GM12872 (cell line): Measurements from ENCODE around the gene ATP9A.

Experiments
- CTCF ChIP-seq: IDR thresholded peaks from 3 replicates; pipeline ENCODE4 v1.5.1; 2011; ENCODE audit warnings: low read depth, mild to moderate bottlenecking, low read length, moderate library complexity; ENCODE audit not compliant: insufficient read depth

ATP9A gene

GRCh38 chr20:51732096-51732791 is 35.9 kb downstream of the ATP9A start:
- no peak for TF ChIP-seq CTCF

GRCh38 chr20:51731731-51732095 is 36.5 kb downstream of the ATP9A start:
- TF ChIP-seq CTCF: no peak

GRCh38 chr20:51729771-51730170 is 38.4 kb downstream of the ATP9A start:
- TF ChIP-seq CTCF: no peak

GRCh38 chr20:51728737-51729136 is 39.5 kb downstream of the ATP9A start:
- no peak for TF ChIP-seq CTCF

- TF ChIP-seq CTCF: no peak
Observed at GRCh38 chr20:51727872-51728271, 40.3 kb downstream of the ATP9A start.

- no peak for TF ChIP-seq CTCF
Observed at GRCh38 chr20:51725584-51726176, 42.5 kb downstream of the ATP9A start.

- TF ChIP-seq CTCF: no peak
Observed at GRCh38 chr20:51720854-51721253, 47.3 kb downstream of the ATP9A start.
